ENCODE results near the gene MCRIP1. TPM values are rescaled to one million over a fixed set of nuclear protein-coding genes. Genes with fewer than 3 reads are reported as not detected.

The MCRIP1 gene
- total and polyA plus RNA-seq, 9 of the 15 experiments (the other 6 are each of a cell fraction or from before 2014, with no cell fraction given), result 0.39 to 35.8 (median 9.7) TPM

- TF ChIP-seq ATF4 (CRISPR knock-in tag; IDR thresholded peaks at IDR 0.05), result 0 out of 2 replicates have a peak, but pooled peaks have one; percentile 44
- peak; percentile 36 for TF ChIP-seq POLR2B (IDR thresholded peaks at IDR 0.05; ENCODE audit: low read depth, partially characterized antibody)
- TF ChIP-seq ZBTB7A (IDR thresholded peaks at IDR 0.05; ENCODE audit: borderline replicate concordance, control insufficient read depth, low read depth, low read length), result peak; percentile 69; the same call in 1 of the 2 replicates
- 0 out of 2 replicates have a peak, but pooled peaks have one; percentile 9 for TF ChIP-seq JUN (IDR thresholded peaks at IDR 0.05; ENCODE audit: borderline replicate concordance, low read depth, low read length)
- no peak; the same call in 1 of the 2 replicates for TF ChIP-seq JUN (CRISPR knock-in tag; IDR thresholded peaks at IDR 0.05; ENCODE audit: borderline replicate concordance)
- no peak for TF ChIP-seq OTX1 (CRISPR knock-in tag; IDR thresholded peaks at IDR 0.05)
- TF ChIP-seq ZNF561 (CRISPR knock-in tag; conservative IDR thresholded peaks at IDR 0.05), result 0 out of 2 replicates have a peak, but pooled peaks have one; percentile 3
- TF ChIP-seq RAD51 (IDR thresholded peaks at IDR 0.05; ENCODE audit: borderline replicate concordance, low read depth), result peak; percentile 71
- no peak for TF ChIP-seq ID3 (CRISPR knock-in tag; IDR thresholded peaks at IDR 0.05)
- peak; percentile 78; the same call in 1 of the 2 replicates for TF ChIP-seq ID3 (tag; IDR thresholded peaks at IDR 0.05)
- peak; percentile 73; the same call in 1 of the 2 replicates for TF ChIP-seq ZBTB12 (CRISPR knock-in tag; IDR thresholded peaks at IDR 0.05)
- peak; percentile 79 for TF ChIP-seq SP1 (CRISPR knock-in tag; IDR thresholded peaks at IDR 0.05)
- TF ChIP-seq MAX (CRISPR knock-in tag; IDR thresholded peaks at IDR 0.05), result peak; percentile 92
- peak; percentile 72 for TF ChIP-seq SUPT5H (IDR thresholded peaks at IDR 0.05)
- peak; percentile 8 for TF ChIP-seq MXD1 (CRISPR knock-in tag; IDR thresholded peaks at IDR 0.05; ENCODE audit: borderline replicate concordance, poor library complexity, severe bottlenecking)
- peak; percentile 80 for TF ChIP-seq POLR2A (conservative IDR thresholded peaks at IDR 0.05)
- TF ChIP-seq SIN3A (IDR thresholded peaks at IDR 0.05; ENCODE audit: borderline replicate concordance in 2 of 2, control insufficient read depth in 1 of 2, low read depth in 2 of 2, low read length in 2 of 2), result peak; percentile 37 to 80; a peak in 2 of 4 replicates
- TF ChIP-seq TEAD1 (CRISPR knock-in tag; IDR thresholded peaks at IDR 0.05), result peak in 1 of 2 experiments; percentile 83; a peak in 2 of 4 replicates
Measured at GRCh38 chr17:81833160-81833920, at the start of gene MCRIP1 (continued).

All from K562 (cell line).